ENCODE data around the gene PDE1C. TPM values are rescaled to one million over a fixed set of nuclear protein-coding genes. Genes with fewer than 3 reads are reported as not detected.

The PDE1C gene
- total and polyA plus RNA-seq, 11 donors = 35.3 to 307 (median 141) TPM

GRCh38 chr7:32030904-32031692 lies 39.1 kb downstream of the PDE1C start:
- DNase-seq = no peak
- Histone ChIP-seq H3K4me3 (no peak overlapping the region), H3K36me3 (peaks cover 0 to 10% (median 0%) of the 10 kb centered on the region in 9 donors), H3K27me3 (no peaks in the 10 kb centered on the region), H3K4me1 (peaks cover 0 to 53% (median 9%) of the 10 kb centered on the region in 12 donors), H3K9me3 (no peaks in the 10 kb centered on the region), H3K27ac (peak overlapping the region in 4 of 12 donors; percentile 9 to 56 (median 39))
- intact Hi-C loops (cut with DNase I) = loop anchor here in 2 of 10 donors (10.0 kb wide), 2 partner anchors 146 to 236 kb away; no protein-coding TSS in a partner anchor
- WGBS, 4 donors = 47 to 60% (median 54%) methylated on average over 3 of the region's 3 CpGs
- no peak for TF ChIP-seq POLR2A (IDR thresholded peaks at IDR 0.05)
- TF ChIP-seq, protein P1, sequence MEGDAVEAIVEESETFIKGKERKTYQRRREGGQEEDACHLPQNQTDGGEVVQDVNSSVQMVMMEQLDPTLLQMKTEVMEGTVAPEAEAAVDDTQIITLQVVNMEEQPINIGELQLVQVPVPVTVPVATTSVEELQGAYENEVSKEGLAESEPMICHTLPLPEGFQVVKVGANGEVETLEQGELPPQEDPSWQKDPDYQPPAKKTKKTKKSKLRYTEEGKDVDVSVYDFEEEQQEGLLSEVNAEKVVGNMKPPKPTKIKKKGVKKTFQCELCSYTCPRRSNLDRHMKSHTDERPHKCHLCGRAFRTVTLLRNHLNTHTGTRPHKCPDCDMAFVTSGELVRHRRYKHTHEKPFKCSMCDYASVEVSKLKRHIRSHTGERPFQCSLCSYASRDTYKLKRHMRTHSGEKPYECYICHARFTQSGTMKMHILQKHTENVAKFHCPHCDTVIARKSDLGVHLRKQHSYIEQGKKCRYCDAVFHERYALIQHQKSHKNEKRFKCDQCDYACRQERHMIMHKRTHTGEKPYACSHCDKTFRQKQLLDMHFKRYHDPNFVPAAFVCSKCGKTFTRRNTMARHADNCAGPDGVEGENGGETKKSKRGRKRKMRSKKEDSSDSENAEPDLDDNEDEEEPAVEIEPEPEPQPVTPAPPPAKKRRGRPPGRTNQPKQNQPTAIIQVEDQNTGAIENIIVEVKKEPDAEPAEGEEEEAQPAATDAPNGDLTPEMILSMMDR (IDR thresholded peaks at IDR 0.05) = no peak
- ATAC-seq = peak in 2 of 4 donors; percentile 54 to 57

DNA sequence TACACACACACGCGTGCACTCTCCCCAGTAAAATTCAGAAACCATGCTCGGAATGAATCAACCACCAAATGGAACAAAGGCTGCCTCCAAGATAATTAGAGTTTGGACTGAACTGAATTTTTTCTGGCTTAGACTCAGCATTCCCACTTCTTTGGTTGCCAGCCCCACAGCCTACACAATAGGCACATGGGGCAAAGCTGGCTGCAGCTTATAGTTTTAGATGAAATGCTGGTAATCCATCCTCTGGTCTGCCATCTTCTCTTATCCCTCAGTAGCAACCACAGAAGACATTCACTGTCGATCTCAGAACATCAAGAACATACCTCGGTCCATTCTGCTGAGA lies 44.2 kb downstream of the PDE1C start:
- WGBS, 4 donors = 82 to 95% (median 85%) methylated on average over 5 of the region's 5 CpGs
- H3K36me3 ChIP-seq = peaks cover 0 to 15% (median 0%) of the 10 kb centered on the region in 9 donors
- DNase-seq (no peak), ATAC-seq (no peak)
- H3K27me3 ChIP-seq = no peaks in the 10 kb centered on the region
- intact Hi-C loops (cut with DNase I) = no loop called here
- no peaks in the 10 kb centered on the region for H3K9me3 ChIP-seq
- TF ChIP-seq POLR2A (IDR thresholded peaks at IDR 0.05) = no peak
- TF ChIP-seq, protein P1 (IDR thresholded peaks at IDR 0.05) = no peak
- no peak overlapping the region for H3K27ac ChIP-seq
- H3K4me1 ChIP-seq = peaks cover 0 to 32% (median 12%) of the 10 kb centered on the region in 12 donors
- no peak overlapping the region for H3K4me3 ChIP-seq

DNA sequence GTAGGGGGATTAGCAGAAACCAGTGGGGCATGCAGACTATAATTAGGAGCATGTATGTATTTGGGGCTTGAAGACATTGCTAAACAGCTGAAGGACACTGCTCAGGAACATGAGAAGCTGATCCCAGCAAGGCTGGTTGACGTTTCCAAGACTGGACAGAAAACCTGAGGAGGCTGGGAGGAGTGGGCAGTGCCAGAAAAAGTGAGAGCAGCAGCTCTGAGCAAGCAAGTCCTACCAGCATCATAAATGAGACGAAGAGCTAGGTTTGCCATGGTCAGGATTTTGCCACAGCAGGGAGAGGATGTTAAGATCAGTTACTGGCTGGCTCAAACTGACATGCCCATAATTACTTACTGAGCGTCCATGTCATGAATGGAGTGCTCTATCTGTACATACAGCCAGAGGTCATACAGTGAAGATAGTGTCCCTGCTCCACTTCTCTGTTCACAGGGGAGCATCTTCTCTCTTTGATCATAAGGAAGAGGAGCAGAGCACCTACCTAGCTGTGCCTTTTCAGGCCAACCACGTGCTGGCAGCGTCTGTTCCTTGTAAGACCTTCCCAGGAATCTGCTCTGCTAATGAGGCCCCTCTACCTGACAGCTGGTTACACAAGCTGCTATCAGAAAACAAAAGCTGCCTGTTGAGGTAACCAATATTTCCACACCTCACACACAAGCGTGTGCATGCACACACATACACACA lies 44.7 kb downstream of the PDE1C start:
- Histone ChIP-seq H3K27ac (peak overlapping the region in 1 of 12 donors; percentile 3), H3K36me3 (peaks cover 0 to 15% (median 0%) of the 10 kb centered on the region in 9 donors), H3K4me3 (no peak overlapping the region), H3K4me1 (peaks cover 0 to 34% (median 12%) of the 10 kb centered on the region in 12 donors), H3K9me3 (no peaks in the 10 kb centered on the region), H3K27me3 (no peaks in the 10 kb centered on the region)
- TF ChIP-seq POLR2A (IDR thresholded peaks at IDR 0.05) = no peak
- peak in 3 of 4 donors; percentile 4 to 40 (median 19) for ATAC-seq
- intact Hi-C loops (cut with DNase I) = no loop called here
- WGBS, 4 donors = 47 to 65% (median 61%) methylated on average over 6 of the region's 6 CpGs
- DNase-seq = no peak

GRCh38 chr7:32023376-32023775 lies 46.8 kb downstream of the PDE1C start:
- H3K4me3 ChIP-seq = no peak overlapping the region
- peaks cover 0 to 44% (median 15%) of the 10 kb centered on the region in 12 donors for H3K4me1 ChIP-seq
- no peak overlapping the region for H3K27ac ChIP-seq
- no peaks in the 10 kb centered on the region for H3K27me3 ChIP-seq
- no peaks in the 10 kb centered on the region for H3K9me3 ChIP-seq
- 54 to 72% (median 71%) methylated on average over 6 of the region's 6 CpGs for WGBS, 4 donors
- DNase-seq = no peak
- no peak for ATAC-seq
- H3K36me3 ChIP-seq = peaks cover 0 to 15% (median 0%) of the 10 kb centered on the region in 9 donors
- intact Hi-C loops (cut with DNase I) = no loop called here
- no peak for TF ChIP-seq POLR2A (IDR thresholded peaks at IDR 0.05)
- TF ChIP-seq, protein P1 (IDR thresholded peaks at IDR 0.05) = no peak
